ENCODE data around the gene NETO2. TPM values are rescaled to one million over a fixed set of nuclear protein-coding genes. Genes with fewer than 3 reads are reported as not detected.

The NETO2 gene
- total RNA-seq, 1 experiment from 2014 or later, result 28.6 TPM

DNA sequence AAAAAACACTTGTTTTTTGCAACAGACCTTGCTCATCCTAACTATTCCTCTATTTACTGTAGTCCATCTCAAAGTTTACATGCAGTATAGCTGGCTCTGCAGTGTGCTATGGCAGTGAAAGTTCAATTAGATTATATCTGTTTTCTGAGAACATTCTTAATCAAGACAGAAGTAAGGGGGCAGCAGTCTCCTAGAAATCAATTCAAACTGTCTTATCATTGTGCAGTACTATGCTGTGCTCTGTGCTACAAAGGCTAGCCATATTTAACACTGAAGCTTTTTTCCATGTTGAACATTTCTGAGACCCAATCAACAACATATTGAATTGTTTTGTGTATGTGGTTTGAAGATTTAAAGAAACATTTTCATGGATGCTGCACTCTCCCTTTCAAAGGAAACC, 11.4 kb downstream of the NETO2 start:
- no peak for DNase-seq
- peaks cover 3 to 6% (median 5%) of the 10 kb centered on the region in 3 experiments; a peak in 3 of 7 replicates for H3K36me3 Mint-ChIP-seq (ENCODE audit: insufficient read depth in 1 of 3, low read depth in 3 of 3)

More for the DNA sequence above, 11.4 kb downstream of the NETO2 start:
- no peak overlapping the region for H2BK15ac ChIP-seq (ENCODE audit: low read depth, low read length)
- H3K9me3 Mint-ChIP-seq, result no peaks in the 10 kb centered on the region
- H3K14ac ChIP-seq (ENCODE audit: insufficient read depth, low read length), result no peak overlapping the region
- H4K8ac ChIP-seq (replicated peaks; ENCODE audit: insufficient read length, low read depth, low read length), result no peak overlapping the region
- H2BK20ac ChIP-seq (ENCODE audit: low read depth, low read length, poor library complexity, severe bottlenecking), result no peak overlapping the region
- H2AFZ ChIP-seq (ENCODE audit: low read length), result no peak overlapping the region
- H3K56ac ChIP-seq (ENCODE audit: insufficient read length, low read depth, low read length), result no peak overlapping the region
- no peak overlapping the region for H3K9ac ChIP-seq (ENCODE audit: extremely low read depth, insufficient read length, low read length)
- H3K79me2 ChIP-seq (ENCODE audit: insufficient read depth, low read length), result no peaks in the 10 kb centered on the region
- H2AK5ac ChIP-seq (ENCODE audit: insufficient read length, low read length), result no peak overlapping the region
- no peak overlapping the region for H3K4me2 ChIP-seq (ENCODE audit: insufficient read depth, insufficient read length, low read length)
- no peaks in the 10 kb centered on the region for H4K20me1 ChIP-seq (ENCODE audit: control insufficient read depth, insufficient read depth, insufficient read length)
- H3K27me3 ChIP-seq (ENCODE audit: insufficient read depth, low read length), result no peaks in the 10 kb centered on the region
- no peak overlapping the region for H3K27ac ChIP-seq (ENCODE audit: insufficient read length, low read depth, low read length)
- H3K23ac ChIP-seq (ENCODE audit: insufficient read length, low read depth, low read length), result no peak overlapping the region
- H2BK12ac ChIP-seq (ENCODE audit: insufficient read length, low read depth, low read length), result no peak overlapping the region
- H3K4ac ChIP-seq (ENCODE audit: low read depth, low read length), result no peak overlapping the region
- no peak overlapping the region for H2BK5ac ChIP-seq (ENCODE audit: insufficient read length, low read length)
- H3K4me1 ChIP-seq (ENCODE audit: insufficient read depth, low read length), result no peaks in the 10 kb centered on the region; the same call in 1 of the 2 replicates
- peaks cover 18 to 19% of the 10 kb centered on the region in 2 experiments for H3K4me1 Mint-ChIP-seq
- no peak overlapping the region for H4K91ac ChIP-seq (ENCODE audit: insufficient read length, low read depth, low read length)
- H3K18ac ChIP-seq (ENCODE audit: insufficient read length, low read depth, low read length), result no peak overlapping the region
- H3K27me3 Mint-ChIP-seq (ENCODE audit: low read depth), result no peaks in the 10 kb centered on the region
- no peak overlapping the region for H4K5ac ChIP-seq (ENCODE audit: insufficient read length, low read depth, low read length)
- H3K27ac Mint-ChIP-seq, result no peak overlapping the region
- H3K4me3 Mint-ChIP-seq, result no peak overlapping the region
- H3K79me1 ChIP-seq (ENCODE audit: insufficient read depth, low read depth, low read length, poor library complexity, severe bottlenecking), result peaks cover 7% of the 10 kb centered on the region
- no peaks in the 10 kb centered on the region for H3K23me2 ChIP-seq (ENCODE audit: insufficient read length, low read depth, low read length, poor library complexity, severe bottlenecking)
- no peak overlapping the region for H3T11ph ChIP-seq (ENCODE audit: low read length)
- no peak overlapping the region for H2BK120ac ChIP-seq (ENCODE audit: low read depth, low read length, poor library complexity, severe bottlenecking)
- TF ChIP-seq, protein P1, sequence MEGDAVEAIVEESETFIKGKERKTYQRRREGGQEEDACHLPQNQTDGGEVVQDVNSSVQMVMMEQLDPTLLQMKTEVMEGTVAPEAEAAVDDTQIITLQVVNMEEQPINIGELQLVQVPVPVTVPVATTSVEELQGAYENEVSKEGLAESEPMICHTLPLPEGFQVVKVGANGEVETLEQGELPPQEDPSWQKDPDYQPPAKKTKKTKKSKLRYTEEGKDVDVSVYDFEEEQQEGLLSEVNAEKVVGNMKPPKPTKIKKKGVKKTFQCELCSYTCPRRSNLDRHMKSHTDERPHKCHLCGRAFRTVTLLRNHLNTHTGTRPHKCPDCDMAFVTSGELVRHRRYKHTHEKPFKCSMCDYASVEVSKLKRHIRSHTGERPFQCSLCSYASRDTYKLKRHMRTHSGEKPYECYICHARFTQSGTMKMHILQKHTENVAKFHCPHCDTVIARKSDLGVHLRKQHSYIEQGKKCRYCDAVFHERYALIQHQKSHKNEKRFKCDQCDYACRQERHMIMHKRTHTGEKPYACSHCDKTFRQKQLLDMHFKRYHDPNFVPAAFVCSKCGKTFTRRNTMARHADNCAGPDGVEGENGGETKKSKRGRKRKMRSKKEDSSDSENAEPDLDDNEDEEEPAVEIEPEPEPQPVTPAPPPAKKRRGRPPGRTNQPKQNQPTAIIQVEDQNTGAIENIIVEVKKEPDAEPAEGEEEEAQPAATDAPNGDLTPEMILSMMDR (conservative IDR thresholded peaks at IDR 0.05), result no peak
- no peaks in the 10 kb centered on the region for H3K9me3 ChIP-seq (ENCODE audit: control insufficient read depth, low read depth, low read length)

Measured in H9 (cell line).